Fibroblast of the conjunctiva (primary cell): ENCODE results near the gene RABL6.
"Not testable (repeated sequence)": the region's sequence is repeated elsewhere in the genome, so short reads cannot be mapped to it uniquely, and the experiment has no call there.

ENCODE experiments used
- DNase-seq: peaks from one replicate; pipeline ENCODE4 v3.0.0-alpha.2; 2010; ENCODE audit warnings: low read depth

Gene RABL6

DNA sequence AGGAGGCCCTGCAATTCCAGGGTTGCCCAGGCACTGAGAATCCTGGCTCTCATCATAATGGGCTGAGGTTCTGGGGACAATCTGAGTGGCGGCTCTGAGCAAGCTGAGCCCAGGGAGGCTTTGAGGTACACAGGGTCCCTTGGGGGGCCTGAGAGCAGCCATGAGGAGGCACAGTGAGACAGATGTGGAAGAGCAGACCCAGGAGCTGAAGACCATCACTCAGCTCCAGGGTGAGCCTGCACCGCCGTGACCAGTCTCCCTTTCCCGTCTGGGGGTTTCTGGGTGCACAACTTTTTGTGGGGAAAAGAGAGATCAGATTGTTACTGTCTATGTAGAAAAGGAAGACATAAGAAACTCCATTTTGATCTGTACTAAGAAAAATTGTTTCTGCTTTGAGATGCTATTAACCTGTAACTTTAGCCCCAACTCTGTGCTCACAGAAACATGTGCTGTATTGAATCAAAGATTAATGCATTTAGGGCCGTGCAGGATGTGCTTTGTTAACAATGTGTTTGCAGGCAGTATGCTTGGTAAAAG lies 11.4 kb upstream of the RABL6 start, which contains the start of gene CCDC183:
Gene CCDC183 (plus strand): TSS at position 101 of the 537 bp plus-strand sequence. CDS start 60 bp downstream, at position 161.
- DNase-seq = no peak

DNA sequence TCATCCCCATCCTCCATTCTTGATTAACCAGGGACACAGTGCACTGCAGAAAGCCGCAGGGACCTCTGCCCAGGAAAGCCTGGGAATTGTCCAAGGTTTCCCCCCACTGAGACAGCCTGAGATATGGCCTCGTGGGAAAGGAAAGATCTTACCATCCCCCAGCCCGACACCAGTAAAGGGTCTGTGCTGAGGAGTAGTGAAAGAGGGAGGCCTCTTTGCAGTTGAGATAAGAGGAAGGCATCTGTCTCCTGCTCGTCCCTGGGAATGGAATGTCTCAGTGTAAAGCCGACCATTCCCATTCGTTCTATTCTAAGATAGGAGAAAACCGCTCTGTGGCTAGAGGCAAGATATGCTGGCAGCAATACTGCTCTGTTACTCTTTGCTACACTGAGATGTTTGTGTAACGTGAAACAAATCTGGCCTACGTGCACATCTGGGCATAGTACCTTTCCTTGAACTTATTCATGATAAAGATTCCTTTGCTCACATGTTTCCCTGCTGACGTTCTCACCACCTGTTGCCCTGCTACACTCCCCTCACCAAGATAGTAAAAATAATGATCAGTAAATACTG lies 10.9 kb upstream of the RABL6 start:
- DNase-seq = not testable (repeated sequence)

DNA sequence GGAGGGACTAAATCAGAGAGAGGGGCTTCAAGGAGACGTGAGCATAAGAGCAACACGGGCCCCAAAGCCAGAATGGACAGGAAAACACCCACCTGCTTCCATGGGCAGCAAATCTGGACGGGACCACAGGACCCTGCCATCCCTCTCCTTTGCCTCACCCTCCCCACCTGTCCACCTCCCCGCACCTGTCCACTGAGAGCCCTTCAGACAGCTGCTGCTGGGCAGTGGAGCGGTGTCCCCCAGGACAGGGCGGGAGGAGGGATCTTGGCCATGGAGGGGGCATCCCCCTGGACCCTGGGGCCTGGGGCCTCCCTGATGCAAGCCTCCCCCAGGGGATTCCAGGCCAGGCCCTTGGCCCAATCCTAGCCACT lies 9.1 kb upstream of the RABL6 start:
- no peak for DNase-seq

DNA sequence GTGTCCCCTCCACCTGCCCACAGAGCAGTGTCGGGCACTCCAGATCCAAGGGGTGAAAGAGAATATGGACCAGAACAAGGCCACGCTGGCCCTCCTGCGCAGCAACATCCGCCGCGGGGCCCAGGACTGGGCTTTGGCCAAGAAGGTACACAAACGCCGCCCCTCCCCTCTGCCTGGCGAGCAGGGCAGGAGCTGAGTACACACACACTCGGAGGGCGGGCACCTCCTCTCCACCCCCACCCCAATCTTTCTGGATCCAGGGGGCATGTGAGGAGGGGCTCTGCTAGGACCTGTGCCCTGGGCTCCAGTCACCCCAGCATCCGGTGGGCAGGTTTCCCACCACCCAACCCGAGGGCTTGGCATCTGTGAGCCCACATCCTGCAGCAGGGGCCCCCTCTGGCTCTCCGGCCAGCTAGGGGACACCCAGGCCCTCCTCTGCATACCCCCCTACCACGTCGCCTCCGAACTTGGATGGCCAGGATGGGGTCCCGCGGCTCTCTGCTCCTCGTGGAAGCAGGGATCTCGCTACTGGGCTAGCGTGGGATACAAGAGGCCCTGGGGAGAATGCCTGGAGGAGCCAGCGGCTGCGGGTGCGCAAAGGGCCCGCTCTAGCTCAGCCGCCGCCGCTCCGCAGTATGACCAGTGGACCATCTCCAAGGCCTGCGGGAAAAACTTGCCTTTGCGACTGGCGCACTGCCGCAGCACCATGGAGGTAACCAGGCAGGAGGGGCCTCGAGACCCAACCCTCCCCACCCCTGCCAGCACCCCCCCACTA lies 8.5 kb upstream of the RABL6 start:
- DNase-seq = no peak

DNA sequence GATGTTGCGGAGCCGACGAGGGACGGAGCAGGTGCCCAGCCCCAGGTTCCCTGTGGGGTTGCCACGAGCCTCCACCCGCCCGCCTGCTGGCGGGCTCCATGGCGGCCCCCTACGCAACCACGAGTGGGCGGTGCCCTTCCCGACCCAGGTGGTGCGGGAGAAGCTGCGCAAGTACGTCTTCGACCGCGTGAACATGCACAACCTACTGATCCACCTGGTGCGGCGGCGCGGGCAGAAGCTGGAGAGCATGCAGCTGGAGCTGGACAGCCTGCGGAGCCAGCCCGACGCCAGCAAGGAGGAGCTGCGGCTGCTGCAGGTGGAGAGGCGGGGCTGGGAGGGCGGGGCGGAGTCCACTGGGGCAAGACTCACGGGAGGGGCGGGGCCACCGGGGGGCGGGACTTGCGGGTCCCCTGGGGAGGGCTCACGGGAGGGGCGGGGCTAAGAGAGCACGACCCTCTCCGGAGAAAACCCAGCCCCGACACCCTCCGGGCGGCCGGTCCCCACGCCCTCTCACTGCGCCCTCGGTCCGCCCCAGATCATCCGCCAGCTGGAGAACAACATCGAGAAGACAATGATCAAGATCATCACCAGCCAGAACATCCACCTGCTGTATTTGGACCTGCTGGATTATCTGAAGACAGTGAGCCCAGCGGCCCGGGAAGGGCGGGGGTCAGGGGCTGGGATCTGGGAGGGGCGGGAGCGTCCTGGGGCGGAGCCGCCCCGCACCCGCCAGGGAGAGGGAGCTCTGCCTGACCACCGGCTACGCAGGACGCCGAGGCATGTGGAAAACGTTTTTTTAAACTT lies 7.7 kb upstream of the RABL6 start:
- no peak for DNase-seq

DNA sequence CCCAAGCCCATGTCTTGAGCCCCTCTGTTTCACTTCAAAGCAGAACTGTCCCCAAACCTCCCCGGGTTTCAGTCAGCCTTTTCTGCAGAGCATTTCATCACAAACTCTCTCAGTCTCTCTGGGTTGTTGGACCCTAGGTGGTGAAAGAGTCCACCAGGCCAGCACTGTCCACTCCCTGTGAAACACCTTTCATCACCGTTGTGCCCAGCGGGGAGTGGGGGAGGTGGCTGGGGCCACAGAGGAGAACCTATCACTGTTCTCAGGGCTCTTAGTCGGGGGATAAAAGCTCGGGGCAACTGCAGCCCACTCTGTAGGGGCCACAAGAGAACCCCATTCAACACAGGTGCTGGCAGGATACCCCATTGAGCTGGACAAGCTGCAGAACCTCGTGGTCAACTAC lies 5.4 kb upstream of the RABL6 start:
- no peak for DNase-seq

- DNase-seq = not testable (repeated sequence)
Measured at GRCh38 chr9:136803009-136803550, 4.7 kb upstream of the RABL6 start.

DNA sequence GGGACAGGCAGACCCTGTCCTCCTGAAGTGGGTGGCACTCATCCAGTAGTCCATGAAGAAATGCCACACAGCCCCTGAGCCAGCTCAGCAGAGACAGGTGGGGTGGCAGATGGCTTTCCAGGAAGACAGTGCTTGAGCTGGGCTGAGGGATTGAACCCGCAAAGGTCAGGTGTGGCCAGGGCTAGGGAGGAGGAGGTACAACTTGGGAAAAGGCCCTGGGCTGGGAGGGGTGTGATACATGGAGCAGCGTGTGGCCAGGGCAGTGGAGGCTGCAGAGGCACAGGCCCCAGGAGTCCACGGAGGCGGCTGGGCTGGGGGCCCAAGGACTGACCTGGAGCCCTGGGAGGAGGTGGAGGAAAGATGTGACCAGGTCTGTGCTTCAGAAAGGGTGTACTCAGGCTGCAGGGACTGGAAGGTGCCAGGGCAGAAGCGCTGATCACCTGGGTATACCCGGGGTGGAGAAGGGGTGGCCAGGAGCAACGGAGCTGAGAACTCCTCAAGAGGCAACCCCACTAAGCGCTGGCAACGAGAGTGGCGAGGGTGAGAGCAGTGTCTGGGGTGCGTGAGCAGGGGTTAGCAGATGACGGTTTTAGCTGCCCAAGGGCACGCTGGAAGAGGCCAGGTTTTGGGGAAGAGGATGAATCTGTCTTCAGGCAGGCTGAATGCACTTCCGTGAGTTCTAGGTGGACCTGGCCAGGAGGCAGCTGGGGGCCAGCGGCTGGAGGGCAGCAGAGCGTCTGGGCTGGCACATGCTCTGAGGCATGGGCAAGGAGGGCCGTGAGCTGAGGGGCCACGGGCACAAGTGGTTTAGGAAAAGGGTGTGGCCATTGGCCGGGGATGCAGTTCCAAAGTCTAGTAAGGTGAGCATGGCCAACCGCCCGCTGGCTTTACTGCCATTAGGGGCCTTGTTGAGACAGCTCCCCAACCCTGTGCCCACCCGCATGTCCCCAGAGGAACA lies 3.9 kb upstream of the RABL6 start:
- no peak for DNase-seq

- no peak for DNase-seq
Measured at GRCh38 chr9:136804509-136805206, 3.1 kb upstream of the RABL6 start.

DNA sequence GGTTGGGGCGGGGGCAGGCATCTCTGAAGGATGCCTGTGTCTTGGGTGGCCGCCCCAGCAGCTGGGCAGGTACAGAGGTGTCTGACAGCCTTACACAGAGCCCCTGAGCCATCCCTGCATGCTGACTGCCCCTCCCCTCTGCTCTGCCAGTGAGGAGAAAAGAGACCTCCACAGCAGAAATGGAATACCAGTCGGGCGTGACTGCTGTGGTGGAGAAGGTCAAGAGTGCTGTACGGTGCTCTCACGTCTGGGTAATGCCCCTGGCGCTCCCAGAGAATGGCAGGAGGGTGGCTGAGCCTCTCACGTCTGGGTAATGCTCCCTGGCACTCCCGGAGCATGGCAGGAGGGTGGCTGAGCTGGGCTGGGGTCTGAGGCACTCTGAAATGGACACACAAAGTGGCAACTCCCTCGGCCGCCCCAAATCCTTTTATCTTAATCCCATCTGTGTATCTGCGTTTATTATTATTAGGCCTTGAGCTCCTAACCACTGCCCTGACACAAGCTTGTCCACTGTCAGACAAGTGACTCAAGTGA lies 2.5 kb upstream of the RABL6 start:
- no peak for DNase-seq

- no peak for DNase-seq
Measured at GRCh38 chr9:136806067-136806466, 1.7 kb upstream of the RABL6 start.

GRCh38 chr9:136806631-136807201 lies 1.0 kb upstream of the RABL6 start:
- no peak for DNase-seq

- DNase-seq = no peak
Measured at GRCh38 chr9:136808075-136808805, 492 bp downstream of the RABL6 start.

DNA sequence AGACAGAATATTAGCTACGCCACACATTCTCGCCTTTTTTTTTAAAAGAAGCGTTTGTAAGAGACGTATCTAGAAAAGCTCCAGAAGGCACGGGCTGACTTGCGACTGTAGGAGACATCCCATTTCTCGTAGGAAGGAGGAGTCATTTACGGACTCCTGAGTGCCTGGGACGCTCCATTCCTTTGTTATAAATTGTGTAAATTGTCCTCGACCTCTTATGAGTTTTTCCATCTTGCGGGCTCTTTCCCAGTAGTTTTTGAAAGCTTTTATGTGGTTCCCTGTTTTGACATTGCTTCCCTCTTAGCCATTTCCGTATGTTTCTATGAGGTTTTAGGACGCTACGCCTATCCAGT lies 1.0 kb downstream of the RABL6 start:
- no peak for DNase-seq

GRCh38 chr9:136814725-136815421 lies 7.1 kb downstream of the RABL6 start:
- no peak for DNase-seq

GRCh38 chr9:136815422-136815782 lies 7.7 kb downstream of the RABL6 start:
- no peak for DNase-seq

DNA sequence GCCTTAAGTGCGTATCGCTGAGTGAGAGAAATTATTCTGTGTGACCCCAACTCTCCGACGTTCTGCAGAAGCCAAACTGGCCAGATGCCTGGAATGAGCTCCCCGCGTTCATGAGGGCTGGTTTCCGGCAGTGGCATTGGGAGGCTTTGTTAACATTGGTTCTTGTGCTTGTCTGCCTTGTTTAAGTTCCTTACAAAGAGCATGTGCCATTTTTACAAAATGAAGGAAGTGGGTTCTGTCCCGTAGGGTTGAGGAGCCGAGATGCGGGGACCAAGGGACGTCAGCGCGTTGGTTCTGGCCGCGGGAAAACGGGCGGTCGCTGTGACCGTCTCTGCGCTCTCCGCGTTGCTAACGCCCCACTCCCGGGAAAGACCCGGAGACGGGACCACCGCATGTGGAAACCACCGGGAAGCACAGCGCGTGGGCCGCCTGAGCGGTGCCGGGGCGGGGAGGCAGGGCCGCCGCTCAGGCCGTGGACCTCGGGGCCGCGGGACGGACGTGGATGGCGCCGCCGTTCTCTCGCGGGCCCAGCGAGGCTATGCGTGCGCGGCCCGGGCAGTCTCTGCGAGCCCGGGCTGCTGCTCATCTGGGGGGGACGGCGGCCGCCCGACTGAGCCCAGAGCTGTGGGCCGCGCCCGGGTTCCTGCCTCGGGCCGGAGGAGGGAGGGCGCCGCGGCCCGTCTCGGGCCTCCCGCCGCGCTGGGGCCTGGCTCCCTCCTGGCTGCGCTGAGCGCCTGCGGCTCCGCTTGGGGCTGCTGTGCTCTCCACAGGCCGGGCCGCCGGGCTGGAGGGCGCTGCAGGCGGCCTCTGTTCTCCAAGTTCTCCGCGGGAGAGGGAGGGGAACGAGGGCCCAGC lies 13.4 kb downstream of the RABL6 start:
- no peak for DNase-seq
